Ecto neural progenitor cell (in vitro differentiated cells): Measurements from ENCODE around the gene NEURL1.
A peak's percentile ranks its signal among the peaks of the same experiment; 100 is the strongest.
"Not testable (repeated sequence)": the region's sequence is repeated elsewhere in the genome, so short reads cannot be mapped to it uniquely, and the experiment has no call there.

Experiments
- DNase-seq: peaks from one replicate; pipeline ENCODE4 v3.0.0-alpha.2; 2018; ENCODE audit warnings: low spot score

Gene NEURL1

DNA sequence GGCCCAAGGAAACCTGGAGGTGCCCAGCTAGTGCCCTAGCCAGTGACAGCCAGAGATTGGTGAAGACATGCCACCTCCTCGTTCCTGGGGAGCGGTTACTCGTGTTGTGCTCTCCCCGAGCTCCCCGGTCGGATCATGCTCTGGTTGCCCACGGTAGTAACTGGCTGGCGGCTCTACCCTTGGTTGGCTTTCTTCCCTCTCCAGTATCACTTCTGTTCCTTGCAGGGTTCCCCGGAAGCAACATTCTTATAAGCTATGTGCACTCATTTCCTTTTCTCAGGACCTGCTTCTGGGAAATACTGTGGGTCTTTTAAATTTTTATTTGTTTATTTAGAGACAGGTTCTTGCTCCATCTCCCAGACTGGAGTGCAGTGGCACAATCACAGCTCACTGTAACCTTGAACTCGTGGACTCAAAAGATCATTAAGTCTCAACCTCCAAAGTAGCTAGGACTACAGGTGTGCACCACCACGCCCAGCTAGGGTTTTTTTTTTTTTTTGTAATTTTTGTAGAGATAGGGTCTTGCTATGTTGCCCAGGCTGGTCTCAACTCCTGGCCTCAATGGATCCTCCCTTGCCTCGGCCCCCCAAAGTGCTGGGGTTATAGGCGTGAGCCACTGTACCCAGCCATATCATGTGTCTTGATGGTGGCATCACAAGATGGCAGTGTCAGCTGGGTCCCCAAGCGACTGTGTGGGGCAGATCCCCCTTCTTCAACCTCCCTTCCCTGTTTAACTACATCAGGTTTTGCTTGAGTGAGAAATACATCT is 27.9 kb upstream of the NEURL1 start:
- no peak for DNase-seq

DNA sequence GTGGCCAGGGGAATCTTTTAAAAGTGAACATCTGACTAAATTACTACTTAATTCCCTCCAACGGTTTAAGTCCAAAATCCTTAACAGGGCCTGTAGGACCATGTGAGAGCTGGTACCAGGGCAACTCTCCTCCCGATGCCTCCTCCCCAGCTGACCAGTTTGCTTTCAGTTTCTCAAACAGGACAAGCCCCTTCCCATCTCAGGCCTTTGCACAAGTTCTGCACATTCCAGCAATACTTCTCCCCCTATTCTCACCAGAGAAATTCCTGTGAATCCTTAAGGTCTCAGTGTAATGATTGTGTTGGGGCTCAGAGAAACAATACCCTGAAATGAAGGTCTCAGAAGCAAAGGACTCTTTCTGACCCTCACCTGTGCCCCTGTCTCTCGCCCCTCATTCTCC is 26.8 kb upstream of the NEURL1 start:
- DNase-seq = no peak

DNA sequence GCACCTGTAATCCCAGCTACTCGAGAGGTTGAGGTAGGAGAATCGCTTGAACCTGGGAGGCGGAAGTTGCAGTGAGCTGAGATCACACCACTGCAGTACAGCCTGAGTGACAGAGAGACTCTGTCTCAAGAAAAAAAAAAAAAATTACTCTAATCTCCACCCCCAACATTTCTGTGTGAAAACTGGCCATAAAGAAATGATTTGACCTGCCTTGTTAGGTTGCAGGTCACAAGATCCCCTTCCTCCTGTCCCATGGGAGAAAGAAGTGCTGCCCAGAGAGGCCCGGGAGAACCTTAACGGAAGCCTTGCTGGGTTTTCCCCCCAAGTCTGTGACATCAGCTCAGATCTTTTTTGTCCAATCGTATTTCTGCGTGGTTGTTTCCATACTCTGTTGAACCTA is 26.1 kb upstream of the NEURL1 start:
- DNase-seq = no peak

GRCh38 chr10:103469201-103469600 is 24.3 kb upstream of the NEURL1 start:
- no peak for DNase-seq

DNA sequence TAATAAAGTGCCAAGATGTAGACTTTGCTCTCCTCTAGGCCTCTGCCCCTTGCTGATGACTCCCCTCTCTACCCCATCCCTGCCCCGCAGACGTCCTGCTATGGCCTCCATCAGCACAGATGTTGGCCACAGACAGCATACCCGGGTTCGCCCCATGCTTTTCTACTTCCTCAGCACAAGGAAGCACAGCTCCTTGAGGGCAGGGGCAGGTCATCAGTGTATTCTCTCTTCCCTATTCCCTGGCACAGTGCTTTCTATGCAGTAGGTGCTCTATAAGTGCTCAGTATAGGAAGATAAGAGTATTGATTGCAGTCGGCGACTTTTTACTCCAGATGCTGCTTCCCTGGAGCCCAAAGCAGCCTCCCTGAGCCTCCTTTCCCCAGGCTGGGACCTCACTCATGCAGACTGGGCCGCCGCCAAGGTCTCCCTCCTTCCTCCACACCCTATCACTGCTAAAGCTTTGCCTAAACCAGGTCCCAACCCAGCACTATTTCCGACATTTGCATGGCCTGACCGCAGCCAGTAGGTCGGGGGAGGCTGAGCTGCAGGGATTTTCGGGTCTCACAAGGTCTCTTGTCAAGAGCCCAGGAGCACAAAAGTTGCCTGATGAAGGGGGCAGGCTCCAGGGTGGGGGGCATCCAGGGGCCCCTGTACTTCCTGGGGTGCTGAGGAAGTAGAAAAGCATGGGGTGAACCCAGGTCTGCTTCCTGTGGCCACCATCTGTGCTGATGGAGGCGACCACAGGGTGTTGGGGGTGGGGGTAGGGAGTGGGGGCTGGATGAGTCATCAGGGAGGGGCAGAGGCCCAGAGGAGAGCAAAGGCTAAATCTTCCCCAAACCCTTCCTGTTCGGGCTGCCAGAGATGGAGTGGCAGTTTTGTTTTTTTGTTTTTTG is 22.5 kb upstream of the NEURL1 start:
- no peak for DNase-seq

DNA sequence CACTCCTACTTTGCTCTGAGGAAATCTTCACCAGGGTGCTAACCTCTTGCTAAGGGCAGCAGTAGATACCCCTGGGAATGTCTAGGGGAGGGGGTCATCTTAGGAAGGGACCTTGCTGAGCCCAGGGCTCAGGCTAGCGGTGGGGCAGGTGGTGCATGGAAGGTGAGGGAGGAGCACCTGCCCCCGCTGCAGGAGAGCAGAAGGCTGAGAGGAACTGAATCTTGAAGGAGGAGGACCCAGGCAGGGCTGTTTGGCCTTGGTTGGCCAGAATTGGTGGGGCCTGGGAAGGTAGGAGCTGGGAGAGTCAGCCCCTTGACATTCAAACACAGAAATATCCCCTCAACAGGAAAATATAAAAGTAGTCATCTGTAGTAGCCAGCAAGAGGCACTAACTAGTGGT is 21.5 kb upstream of the NEURL1 start:
- DNase-seq = no peak

DNA sequence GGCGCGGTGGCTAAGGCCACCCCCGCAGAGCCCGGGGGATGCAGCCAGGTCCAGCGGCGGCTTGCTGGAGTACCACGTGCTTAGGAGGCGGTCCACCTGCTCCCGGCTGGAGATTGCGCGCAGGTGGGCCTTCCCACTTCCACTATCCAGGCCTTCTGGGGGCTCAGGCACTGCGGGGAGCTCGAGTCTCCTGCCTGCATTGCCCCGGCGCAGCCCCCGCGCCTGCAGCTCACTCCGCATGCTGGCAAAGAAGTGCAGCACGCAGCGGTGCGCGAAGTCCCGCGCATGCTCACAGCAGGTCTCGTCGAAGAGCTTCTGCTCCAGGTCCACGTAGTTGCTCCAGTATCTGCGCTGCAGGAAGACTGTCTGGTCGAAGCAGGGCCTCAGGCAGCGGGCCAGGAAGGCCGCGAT is 20.2 kb upstream of the NEURL1 start:
- DNase-seq = no peak

- no peak for DNase-seq
Observed at GRCh38 chr10:103474077-103474476, 19.4 kb upstream of the NEURL1 start.

DNA sequence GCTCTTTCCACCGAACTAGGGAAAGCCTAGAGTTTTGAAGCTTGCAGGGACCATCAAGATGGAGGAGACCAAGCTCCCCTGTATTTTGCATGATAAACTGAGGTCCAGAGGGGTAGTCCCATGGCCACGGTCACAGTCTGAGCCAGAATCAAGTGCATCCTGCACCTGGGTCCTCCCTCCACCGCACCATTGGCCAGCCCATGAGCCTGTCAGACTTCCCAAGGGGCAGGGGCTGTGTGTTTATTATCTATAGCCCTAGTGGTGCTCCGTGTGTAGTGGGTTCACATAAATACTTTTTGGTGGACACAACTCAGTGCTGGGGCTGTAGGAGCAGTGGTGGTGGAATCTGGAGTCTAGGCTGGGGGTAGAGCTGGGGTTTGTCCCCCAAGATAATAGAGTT is 18.1 kb upstream of the NEURL1 start:
- DNase-seq = no peak

- peak; percentile 70 for DNase-seq
Observed at GRCh38 chr10:103476046-103476768, 17.3 kb upstream of the NEURL1 start.

- no peak for DNase-seq
Observed at GRCh38 chr10:103478671-103479070, 14.8 kb upstream of the NEURL1 start.

GRCh38 chr10:103479135-103479534 is 14.4 kb upstream of the NEURL1 start, which contains the start of gene CALHM3:
Gene CALHM3, minus strand, starts transcription at chr10:103479240. Its CDS starts 208 bp downstream, at chr10:103479032.
- no peak for DNase-seq

GRCh38 chr10:103480521-103480920 is 13.0 kb upstream of the NEURL1 start:
- DNase-seq = no peak

DNA sequence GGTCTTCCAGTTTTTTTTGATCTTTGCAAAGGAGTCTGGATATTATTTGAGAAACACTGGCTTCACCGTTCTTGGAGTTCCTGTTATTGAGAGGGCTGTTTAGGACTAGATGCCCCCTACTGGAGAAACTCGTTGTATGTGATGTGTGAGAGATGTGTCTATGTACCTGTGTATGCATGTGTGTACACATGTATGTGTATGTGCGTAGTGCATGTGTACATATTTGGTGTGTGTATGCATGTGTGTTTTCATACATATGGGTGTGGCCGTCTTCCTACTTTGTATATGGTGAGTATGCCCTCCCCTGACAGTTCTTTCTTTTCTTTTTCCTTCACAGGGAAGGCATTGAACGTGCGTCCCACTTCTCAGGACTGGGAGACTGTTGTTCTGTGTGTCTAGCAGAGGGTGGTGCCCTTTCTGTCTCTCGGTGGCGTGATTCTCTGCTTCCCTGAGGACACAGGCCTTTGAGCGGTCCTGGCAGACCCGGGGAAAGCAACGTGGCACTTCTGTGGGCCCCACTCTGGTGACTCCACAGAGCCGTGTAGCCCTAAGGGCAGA is 11.5 kb upstream of the NEURL1 start:
- DNase-seq = no peak

- not testable (repeated sequence) for DNase-seq
Observed at GRCh38 chr10:103486635-103487409, 6.7 kb upstream of the NEURL1 start.

DNA sequence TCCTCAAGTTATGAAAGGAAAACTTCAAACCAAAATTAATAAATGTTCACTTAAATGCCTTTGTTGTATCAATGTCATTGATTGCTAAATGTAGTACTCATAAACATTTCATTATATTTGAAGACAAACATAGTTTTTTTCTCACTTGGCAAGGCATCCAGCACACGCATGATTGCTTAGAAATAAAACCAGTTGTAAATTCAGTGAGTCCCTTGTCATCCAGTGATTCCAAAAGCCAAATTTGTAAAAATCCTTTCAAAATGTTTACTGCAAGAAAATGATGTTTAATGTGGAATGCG is 6.1 kb upstream of the NEURL1 start:
- DNase-seq = no peak

DNA sequence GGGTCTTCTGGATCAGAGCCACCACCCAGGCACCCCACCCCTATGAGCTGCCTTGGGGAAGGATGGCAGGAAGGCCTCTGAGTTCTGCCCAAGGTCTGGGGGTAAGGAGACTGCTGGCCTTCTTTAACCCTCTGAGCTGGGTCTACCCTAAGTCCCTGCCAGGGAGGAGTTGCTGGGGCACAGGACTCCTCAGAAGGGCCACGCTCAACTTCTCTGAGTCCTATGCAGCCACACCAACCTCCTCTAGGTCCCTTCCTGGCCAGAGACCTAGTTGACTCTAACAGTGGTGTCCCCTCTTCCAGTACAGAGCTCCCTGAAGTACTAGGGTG is 2.6 kb upstream of the NEURL1 start:
- no peak for DNase-seq

DNA sequence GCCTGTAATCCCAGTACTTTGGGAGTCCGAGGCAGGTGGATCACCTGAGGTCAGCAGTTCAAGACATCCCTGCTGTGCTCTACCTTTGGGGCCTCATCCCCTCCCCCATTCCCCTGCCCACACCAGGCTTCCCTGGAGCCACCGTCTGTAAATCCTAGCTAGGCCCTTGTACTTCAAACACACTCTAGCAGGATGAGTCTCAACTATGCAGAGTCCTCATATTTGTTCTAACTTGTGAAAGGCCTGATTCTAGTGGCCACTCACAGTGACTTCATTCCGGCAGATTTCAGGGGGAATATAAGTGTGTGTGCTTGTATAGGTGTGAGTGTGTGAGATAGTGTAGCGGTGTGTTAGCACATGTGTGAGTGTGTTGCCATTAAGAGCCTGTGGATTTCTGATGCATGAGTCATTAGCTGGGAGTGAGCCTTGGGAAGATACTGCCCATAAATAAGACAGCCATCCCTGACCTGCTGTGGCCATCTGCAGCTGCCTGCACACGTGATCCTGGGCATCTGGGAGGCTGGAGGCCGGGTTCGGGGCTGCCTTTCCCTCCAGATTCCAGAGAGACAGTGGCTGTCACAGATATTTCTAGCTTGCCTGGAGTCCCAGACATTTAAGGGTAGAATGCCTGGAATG is 1.7 kb upstream of the NEURL1 start:
- DNase-seq = no peak

GRCh38 chr10:103492655-103493261 is 747 bp upstream of the NEURL1 start:
- DNase-seq = no peak

GRCh38 chr10:103493916-103494877 is 692 bp downstream of the NEURL1 start:
- DNase-seq = peak; percentile 67
